Peyer's patch (tissue), 4 donors: ENCODE measurements around the gene SERGEF.

Experiments used
- CTCF ChIP-seq, 6 experiments: fragments of 450-650 bp in 4 of 6; fragments of 200-600 bp in 2 of 6; sonication (generic) in 1 of 6; IDR thresholded peaks; one replicate each; pipeline ENCODE4 v1.5.1; 2017 to 2019; ENCODE audit warnings: antibody characterized with exemption in 6 of 6, mild to moderate bottlenecking in 3 of 6, moderate library complexity in 1 of 6
- POLR2A ChIP-seq, 2 donors: fragments of 450-650 bp; IDR thresholded peaks; one replicate each; pipeline ENCODE4 v1.5.1; 2017; ENCODE audit warnings: antibody characterized with exemption in 2 of 2, mild to moderate bottlenecking in 2 of 2, moderate library complexity in 2 of 2

DNA sequence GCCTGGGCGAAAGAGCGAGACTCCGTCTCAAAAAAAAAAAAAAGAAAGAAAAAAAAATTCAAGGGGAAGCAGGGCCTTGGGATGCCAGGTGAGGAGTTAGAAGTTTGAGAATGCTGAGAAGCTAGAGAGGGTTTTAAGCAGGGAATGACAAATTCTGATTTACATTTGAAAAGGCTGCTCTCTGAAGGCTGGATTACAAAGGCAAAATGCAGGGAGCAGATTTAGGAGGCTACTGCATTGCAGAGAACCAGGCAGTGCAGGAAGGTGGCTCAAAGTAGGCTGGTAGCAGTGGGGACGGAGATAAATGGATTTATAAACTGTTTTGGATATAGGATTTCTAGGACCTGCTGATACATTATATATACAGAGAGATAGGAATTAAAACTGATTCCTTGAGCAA, 211.7 kb downstream of the SERGEF start:
- TF ChIP-seq POLR2A (IDR thresholded peaks at IDR 0.05), result no peak
- no peak for TF ChIP-seq CTCF (IDR thresholded peaks at IDR 0.05)
